A673 (cell line): ENCODE measurements around the gene PRDM16.

Source experiments
- EZH2 ChIP-seq: fragments of 200-600 bp; sonication (generic); IDR thresholded peaks from 2 replicates; pipeline ENCODE4 v1.6.1; 2017; ENCODE audit warnings: borderline replicate concordance, low read depth, mild to moderate bottlenecking, mixed read lengths, antibody characterized with exemption, low read length; ENCODE audit not compliant: poor library complexity, severe bottlenecking
- TF ChIP-seq, protein P1 (sequence below): fragments of 300-800, 200-600 bp; sonication (generic); conservative IDR thresholded peaks from 2 replicates; pipeline ENCODE4 v1.5.1; 2017; ENCODE audit warnings: low read depth, mild to moderate bottlenecking, antibody characterized with exemption, low read length, moderate library complexity, mixed read lengths

DNA sequence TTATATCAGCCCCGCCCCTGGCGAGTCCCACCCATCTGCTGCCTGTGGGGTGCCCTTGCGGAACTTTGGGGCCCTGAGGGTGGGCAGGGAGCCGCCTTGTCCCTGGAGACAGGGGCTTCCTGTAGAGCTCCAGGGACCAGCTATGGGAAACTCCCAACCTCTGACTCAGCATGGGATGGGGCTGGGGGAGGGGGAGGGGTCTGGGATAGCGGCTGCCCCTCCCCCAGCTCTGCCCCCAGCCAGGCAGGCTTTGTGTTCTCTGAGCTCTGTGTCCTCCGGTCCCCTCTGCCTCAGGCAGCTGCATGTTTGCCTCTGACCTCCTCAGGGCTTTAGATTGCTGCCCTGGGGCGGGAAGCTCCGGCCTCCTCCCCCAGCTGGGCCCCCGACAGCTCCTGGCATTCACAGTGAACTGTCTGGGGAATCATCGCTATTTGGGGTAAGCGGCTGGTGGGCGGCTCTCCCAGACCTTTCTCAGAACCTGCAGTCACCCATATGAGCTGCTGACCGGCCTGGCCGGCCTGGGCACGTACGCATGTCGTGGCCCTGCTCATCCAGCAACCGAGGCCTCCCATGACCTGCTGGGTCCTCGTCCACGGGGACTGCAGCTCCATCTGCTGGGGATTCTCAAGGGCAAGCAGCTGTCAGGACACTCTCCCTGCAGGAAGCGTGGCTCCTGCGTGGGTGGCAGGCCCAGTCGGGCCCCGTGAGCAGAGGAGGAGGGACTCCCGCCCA lies 402.5 kb downstream of the PRDM16 start:
- TF ChIP-seq, protein P1, sequence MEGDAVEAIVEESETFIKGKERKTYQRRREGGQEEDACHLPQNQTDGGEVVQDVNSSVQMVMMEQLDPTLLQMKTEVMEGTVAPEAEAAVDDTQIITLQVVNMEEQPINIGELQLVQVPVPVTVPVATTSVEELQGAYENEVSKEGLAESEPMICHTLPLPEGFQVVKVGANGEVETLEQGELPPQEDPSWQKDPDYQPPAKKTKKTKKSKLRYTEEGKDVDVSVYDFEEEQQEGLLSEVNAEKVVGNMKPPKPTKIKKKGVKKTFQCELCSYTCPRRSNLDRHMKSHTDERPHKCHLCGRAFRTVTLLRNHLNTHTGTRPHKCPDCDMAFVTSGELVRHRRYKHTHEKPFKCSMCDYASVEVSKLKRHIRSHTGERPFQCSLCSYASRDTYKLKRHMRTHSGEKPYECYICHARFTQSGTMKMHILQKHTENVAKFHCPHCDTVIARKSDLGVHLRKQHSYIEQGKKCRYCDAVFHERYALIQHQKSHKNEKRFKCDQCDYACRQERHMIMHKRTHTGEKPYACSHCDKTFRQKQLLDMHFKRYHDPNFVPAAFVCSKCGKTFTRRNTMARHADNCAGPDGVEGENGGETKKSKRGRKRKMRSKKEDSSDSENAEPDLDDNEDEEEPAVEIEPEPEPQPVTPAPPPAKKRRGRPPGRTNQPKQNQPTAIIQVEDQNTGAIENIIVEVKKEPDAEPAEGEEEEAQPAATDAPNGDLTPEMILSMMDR, result peak; percentile 62
- no peak for TF ChIP-seq EZH2
